NCI-H460 (cell line): ENCODE data around the gene SECTM1. TPM values are rescaled to one million over a fixed set of nuclear protein-coding genes. Genes with fewer than 3 reads are reported as not detected.

Experiments used
- DNase-seq: peaks from one replicate; pipeline ENCODE4 v3.0.0-alpha.2; 2016; ENCODE audit warnings: low read depth; ENCODE audit errors: extremely low read depth
- total RNA-seq: library from RNA; depleted of rRNA; stranded (reverse); fragments of >200 nt; shearing (Covaris generic); gene quantifications from 2 replicates; pipeline ENCODE4 v1.2.3, GENCODE V29; 2014

The SECTM1 gene
- total RNA-seq, 1 experiment from 2014 or later = 13.0 TPM

GRCh38 chr17:82329683-82330321, 3.8 kb downstream of the SECTM1 start:
- no peak for DNase-seq

- DNase-seq = no peak
These were observed 4.5 kb downstream of the SECTM1 start for GRCh38 chr17:82328994-82329507.

GRCh38 chr17:82328141-82328993, 5.2 kb downstream of the SECTM1 start:
- no peak for DNase-seq

- DNase-seq = no peak
These were observed 5.8 kb downstream of the SECTM1 start for GRCh38 chr17:82327757-82328140.

GRCh38 chr17:82327289-82327688, 6.3 kb downstream of the SECTM1 start:
- no peak for DNase-seq

GRCh38 chr17:82325286-82326180, 8.0 kb downstream of the SECTM1 start:
- DNase-seq = no peak

GRCh38 chr17:82324566-82325285, 8.8 kb downstream of the SECTM1 start:
- no peak for DNase-seq

- DNase-seq = no peak
These were observed 9.9 kb downstream of the SECTM1 start for GRCh38 chr17:82323514-82324234.

- no peak for DNase-seq
These were observed 10.8 kb downstream of the SECTM1 start for GRCh38 chr17:82322526-82323453.

- no peak for DNase-seq
These were observed 11.6 kb downstream of the SECTM1 start for GRCh38 chr17:82321947-82322466.

- DNase-seq = no peak
These were observed 12.3 kb downstream of the SECTM1 start for GRCh38 chr17:82320956-82321927.

- no peak for DNase-seq
These were observed 13.3 kb downstream of the SECTM1 start for GRCh38 chr17:82320140-82320840.

- no peak for DNase-seq
These were observed 13.9 kb downstream of the SECTM1 start for GRCh38 chr17:82319619-82320062.

- DNase-seq = no peak
These were observed 14.6 kb downstream of the SECTM1 start for GRCh38 chr17:82318772-82319606.

GRCh38 chr17:82318169-82318498, 15.4 kb downstream of the SECTM1 start:
- DNase-seq = no peak
